ENCODE results near the gene ABTB1.

Gene ABTB1

DNA sequence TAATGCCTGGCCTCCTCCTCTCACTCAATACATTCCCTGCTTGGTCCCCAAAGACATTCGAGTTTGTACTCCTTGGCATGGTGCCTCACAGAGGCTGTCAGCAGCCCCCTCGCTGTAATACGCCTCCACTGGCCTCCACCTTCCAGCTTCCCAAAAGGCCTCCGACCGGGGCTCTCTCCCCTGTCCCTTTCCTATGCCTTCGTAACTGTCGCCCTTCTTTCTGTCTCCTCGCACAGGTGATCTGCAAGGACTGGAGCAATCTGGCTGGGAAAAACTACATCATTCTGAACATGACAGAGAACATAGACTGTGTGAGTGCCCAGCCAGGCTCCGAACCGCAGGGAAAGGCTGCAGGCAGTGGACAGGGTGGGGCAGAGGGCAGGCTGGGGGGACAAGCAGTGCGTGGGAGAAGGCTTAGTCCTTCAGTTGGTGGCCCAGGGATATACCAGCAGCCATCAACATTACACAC, 10.7 kb upstream of the ABTB1 start:
- no peaks in the 10 kb centered on the region for H3K36me3 Mint-ChIP-seq
- H3K4me3 Mint-ChIP-seq: no peak overlapping the region
- H3K27ac Mint-ChIP-seq: no peak overlapping the region
- no peaks in the 10 kb centered on the region for H3K4me1 Mint-ChIP-seq
- H3K27me3 Mint-ChIP-seq: no peaks in the 10 kb centered on the region
- H3K9me3 Mint-ChIP-seq: no peaks in the 10 kb centered on the region

DNA sequence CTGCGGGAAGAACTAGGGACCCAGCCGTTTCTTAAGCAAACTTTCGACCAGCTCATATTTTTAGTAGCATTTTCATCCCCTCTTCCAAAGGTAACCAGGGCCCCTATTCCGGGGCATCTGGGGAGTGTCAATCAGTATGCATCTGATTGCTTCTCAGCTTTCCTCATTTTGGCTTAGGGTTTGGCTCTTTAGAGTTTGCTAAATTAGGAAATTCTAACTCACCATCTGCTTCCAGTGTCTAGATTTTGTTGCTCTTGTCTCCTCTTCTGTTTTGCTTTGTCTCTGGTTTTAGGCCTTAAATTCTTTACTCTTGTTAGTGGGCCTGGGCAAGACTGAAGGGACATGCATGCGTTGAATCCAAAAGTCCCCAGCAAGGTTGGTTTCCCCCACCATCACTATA, 9.6 kb upstream of the ABTB1 start:
- Mint-ChIP-seq H3K4me3 (no peak overlapping the region), H3K9me3 (no peaks in the 10 kb centered on the region), H3K27me3 (no peaks in the 10 kb centered on the region), H3K36me3 (no peaks in the 10 kb centered on the region), H3K27ac (no peak overlapping the region), H3K4me1 (no peaks in the 10 kb centered on the region)

DNA sequence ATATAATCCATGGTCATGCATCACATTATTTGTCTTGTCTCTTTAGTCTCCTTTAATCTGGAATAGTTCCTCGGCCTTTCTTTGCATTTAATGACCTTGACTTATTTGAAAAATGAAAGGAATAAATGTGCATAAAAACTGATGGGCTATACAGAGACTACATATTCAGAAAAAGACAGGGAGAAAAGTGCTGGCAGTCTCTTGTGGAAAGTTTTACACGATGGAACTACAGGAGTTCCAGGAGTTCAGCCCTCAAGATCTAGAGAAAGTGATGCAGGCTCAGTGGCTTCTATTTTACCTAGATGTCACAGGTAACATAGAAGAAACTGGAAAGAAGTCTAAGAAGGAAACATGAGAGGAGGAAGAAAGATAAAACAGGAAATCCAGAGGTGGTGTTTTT, 7.6 kb upstream of the ABTB1 start:
- Mint-ChIP-seq H3K27ac (peak overlapping the region; percentile 6), H3K9me3 (no peaks in the 10 kb centered on the region), H3K36me3 (no peaks in the 10 kb centered on the region), H3K4me3 (no peak overlapping the region), H3K27me3 (no peaks in the 10 kb centered on the region), H3K4me1 (no peaks in the 10 kb centered on the region)

- no peaks in the 10 kb centered on the region for H3K9me3 Mint-ChIP-seq
- no peaks in the 10 kb centered on the region for H3K27me3 Mint-ChIP-seq
- H3K4me3 Mint-ChIP-seq: no peak overlapping the region
- H3K36me3 Mint-ChIP-seq: no peaks in the 10 kb centered on the region
- no peak overlapping the region for H3K27ac Mint-ChIP-seq
- no peaks in the 10 kb centered on the region for H3K4me1 Mint-ChIP-seq
Measured at GRCh38 chr3:127665586-127665985, 7.2 kb upstream of the ABTB1 start.

GRCh38 chr3:127666676-127667075, 6.1 kb upstream of the ABTB1 start:
- no peaks in the 10 kb centered on the region for H3K36me3 Mint-ChIP-seq
- no peak overlapping the region for H3K27ac Mint-ChIP-seq
- no peaks in the 10 kb centered on the region for H3K9me3 Mint-ChIP-seq
- H3K4me3 Mint-ChIP-seq: no peak overlapping the region
- H3K4me1 Mint-ChIP-seq: peaks cover 3% of the 10 kb centered on the region
- no peaks in the 10 kb centered on the region for H3K27me3 Mint-ChIP-seq

- Mint-ChIP-seq H3K27ac (no peak overlapping the region), H3K4me3 (no peak overlapping the region), H3K4me1 (peaks cover 3% of the 10 kb centered on the region), H3K36me3 (no peaks in the 10 kb centered on the region), H3K9me3 (no peaks in the 10 kb centered on the region), H3K27me3 (no peaks in the 10 kb centered on the region)
Measured at GRCh38 chr3:127667119-127667681, 5.6 kb upstream of the ABTB1 start.

- Mint-ChIP-seq H3K27ac (no peak overlapping the region), H3K27me3 (no peaks in the 10 kb centered on the region), H3K4me1 (peaks cover 9% of the 10 kb centered on the region), H3K4me3 (no peak overlapping the region), H3K9me3 (no peaks in the 10 kb centered on the region), H3K36me3 (no peaks in the 10 kb centered on the region)
Measured at GRCh38 chr3:127668906-127669305, 3.8 kb upstream of the ABTB1 start.

GRCh38 chr3:127669541-127670228, 3.1 kb upstream of the ABTB1 start:
- Mint-ChIP-seq H3K9me3 (no peaks in the 10 kb centered on the region), H3K4me1 (peaks cover 16% of the 10 kb centered on the region), H3K4me3 (no peak overlapping the region), H3K27me3 (no peaks in the 10 kb centered on the region), H3K36me3 (no peaks in the 10 kb centered on the region), H3K27ac (no peak overlapping the region)

DNA sequence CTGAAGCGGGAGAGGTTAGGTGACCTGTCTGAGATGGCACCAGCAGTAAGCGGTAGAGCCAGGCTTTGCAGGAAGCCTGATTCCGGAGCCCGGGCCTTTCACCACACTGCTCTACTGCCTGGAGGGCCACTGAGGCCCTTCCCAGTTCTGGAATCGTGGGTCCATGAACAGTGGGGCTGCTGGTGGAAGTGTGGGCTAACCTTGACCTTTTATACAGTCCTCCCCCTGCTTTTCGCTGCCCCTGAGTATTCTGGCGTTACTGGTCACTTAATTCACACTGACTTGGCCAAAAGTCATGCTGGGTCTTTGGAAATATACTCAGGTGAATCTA, 2.6 kb upstream of the ABTB1 start:
- Mint-ChIP-seq H3K4me1 (peaks cover 21% of the 10 kb centered on the region), H3K9me3 (no peaks in the 10 kb centered on the region), H3K27ac (no peak overlapping the region), H3K4me3 (no peak overlapping the region), H3K36me3 (no peaks in the 10 kb centered on the region), H3K27me3 (no peaks in the 10 kb centered on the region)

DNA sequence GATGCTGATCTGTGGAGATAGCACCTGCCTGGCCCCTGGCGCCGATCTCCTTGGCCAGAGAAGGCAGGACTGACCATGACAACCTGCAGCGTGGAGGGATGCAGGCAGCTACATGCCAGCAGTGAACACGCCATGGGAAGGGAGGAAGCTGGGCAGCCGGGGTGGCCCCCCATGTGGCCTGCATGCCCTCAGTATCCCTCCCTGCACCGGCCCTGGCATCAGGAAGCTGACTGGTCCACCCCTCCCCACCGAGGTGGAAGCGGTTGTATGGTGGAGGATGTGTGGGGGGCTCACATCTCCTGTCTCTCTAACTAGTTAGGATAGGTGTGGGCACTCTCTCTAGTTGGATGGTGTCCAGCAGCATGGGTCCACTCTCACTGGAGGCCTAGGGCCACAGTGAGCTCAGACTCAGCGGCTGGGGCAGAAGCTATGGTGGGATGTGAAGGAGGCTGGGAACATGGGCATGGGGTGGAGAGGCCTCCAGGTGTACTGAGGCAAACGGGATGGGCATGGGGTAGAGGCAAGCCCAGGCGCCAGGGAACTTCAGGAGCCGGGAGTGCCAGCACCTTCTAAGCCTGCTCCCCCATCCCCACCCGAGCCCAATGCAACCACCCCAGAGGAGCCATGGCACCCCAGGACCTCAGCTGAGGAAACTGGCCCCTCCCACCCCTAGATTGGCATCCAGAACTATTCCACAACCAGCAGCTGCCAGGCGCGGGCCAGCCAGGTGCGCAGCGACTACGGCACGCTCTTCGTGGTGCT, 1.8 kb upstream of the ABTB1 start:
- H3K36me3 Mint-ChIP-seq: no peaks in the 10 kb centered on the region
- H3K27me3 Mint-ChIP-seq: no peaks in the 10 kb centered on the region
- peak overlapping the region; percentile 91 for H3K27ac Mint-ChIP-seq
- no peaks in the 10 kb centered on the region for H3K9me3 Mint-ChIP-seq
- peak overlapping the region; percentile 93 for H3K4me3 Mint-ChIP-seq
- peaks cover 28% of the 10 kb centered on the region for H3K4me1 Mint-ChIP-seq

GRCh38 chr3:127671523-127672428, 976 bp upstream of the ABTB1 start:
- Mint-ChIP-seq H3K27ac (peak overlapping the region; percentile 98), H3K36me3 (no peaks in the 10 kb centered on the region), H3K27me3 (no peaks in the 10 kb centered on the region), H3K9me3 (no peaks in the 10 kb centered on the region), H3K4me3 (peak overlapping the region; percentile 93), H3K4me1 (peaks cover 34% of the 10 kb centered on the region)

DNA sequence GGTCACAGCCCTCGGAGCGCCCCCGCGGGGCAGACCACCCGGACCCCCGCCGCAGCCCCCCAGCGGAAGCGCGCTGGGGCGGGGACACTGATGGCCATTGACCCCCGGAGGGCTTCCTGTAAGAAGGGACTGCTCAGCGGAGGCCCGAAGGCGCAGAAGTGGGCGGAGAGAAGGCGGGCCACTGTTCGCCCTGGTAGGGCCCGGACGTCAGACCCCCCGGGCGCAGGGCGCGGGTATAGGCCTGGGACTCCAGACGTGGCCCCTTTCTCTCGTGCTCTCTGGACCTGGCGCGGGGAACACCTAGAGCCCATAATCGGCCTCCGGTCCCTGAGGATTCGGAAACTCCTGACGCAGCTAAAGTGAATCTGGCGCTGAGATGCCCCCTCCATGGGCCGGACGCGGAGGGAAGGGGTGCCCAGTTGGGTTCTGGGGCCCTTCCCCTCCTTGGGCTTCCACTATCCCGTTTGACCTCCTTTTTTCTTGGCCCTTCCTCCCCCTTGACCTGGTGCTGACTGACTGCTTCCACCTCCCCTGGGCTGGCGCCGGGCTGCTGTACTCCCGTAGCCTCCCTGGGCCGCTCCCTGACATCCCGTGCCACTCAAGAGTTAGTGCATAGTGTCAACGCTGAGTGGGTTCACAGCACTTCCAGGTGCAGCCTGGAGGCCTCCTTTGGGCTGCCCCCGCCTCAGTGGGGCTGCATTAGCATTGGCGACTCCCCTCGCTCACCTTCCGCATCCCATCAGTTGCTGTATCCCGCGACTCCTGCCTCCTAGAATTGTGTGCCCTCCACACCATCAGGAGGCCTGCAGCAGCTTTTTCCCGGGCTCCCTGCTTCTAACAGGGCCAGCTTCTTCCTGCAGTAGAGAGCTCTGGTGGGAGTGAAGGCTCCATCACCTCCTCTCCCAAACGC, 694 bp downstream of the ABTB1 start:
- H3K4me1 Mint-ChIP-seq: peaks cover 34% of the 10 kb centered on the region
- H3K27ac Mint-ChIP-seq: peak overlapping the region; percentile 95
- no peaks in the 10 kb centered on the region for H3K9me3 Mint-ChIP-seq
- no peaks in the 10 kb centered on the region for H3K36me3 Mint-ChIP-seq
- no peaks in the 10 kb centered on the region for H3K27me3 Mint-ChIP-seq
- peak overlapping the region; percentile 84 for H3K4me3 Mint-ChIP-seq

DNA sequence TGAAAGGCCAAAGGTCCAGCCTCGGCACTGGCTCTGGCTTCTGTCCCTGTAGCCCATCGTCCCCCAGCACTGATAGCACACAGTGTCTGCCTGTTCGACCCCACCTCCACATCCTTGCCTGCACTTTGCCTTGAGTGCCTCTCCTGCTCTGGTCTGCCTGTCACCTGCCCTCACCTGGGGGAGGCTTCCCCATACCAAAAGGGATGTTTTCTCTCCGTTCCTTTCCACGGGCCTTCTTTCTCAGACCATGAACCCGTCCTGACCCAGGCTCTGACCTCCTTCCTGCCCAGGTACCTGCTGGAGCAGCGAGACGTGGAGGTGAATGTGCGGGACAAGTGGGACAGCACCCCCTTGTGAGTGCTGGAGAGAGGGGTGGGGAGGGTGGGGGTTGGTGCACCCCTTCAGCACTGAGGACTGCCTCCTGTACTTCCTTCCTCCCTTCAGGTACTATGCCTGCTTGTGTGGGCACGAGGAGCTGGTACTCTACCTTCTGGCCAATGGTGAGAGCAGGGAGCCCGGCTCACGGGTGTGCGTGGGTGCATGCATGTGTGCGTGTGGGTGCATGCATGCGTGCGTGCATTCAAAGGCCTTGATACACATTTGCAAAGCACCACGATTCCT, 1.5 kb downstream of the ABTB1 start:
- Mint-ChIP-seq H3K4me1 (peaks cover 34% of the 10 kb centered on the region), H3K9me3 (no peaks in the 10 kb centered on the region), H3K27me3 (no peaks in the 10 kb centered on the region), H3K4me3 (peak overlapping the region; percentile 84), H3K27ac (peak overlapping the region; percentile 95), H3K36me3 (no peaks in the 10 kb centered on the region)

GRCh38 chr3:127674790-127675189, 2.0 kb downstream of the ABTB1 start:
- Mint-ChIP-seq H3K9me3 (no peaks in the 10 kb centered on the region), H3K4me1 (peaks cover 34% of the 10 kb centered on the region), H3K27me3 (no peaks in the 10 kb centered on the region), H3K27ac (peak overlapping the region; percentile 78), H3K36me3 (no peaks in the 10 kb centered on the region), H3K4me3 (peak overlapping the region; percentile 84)
